GM15510 (cell line): ENCODE data around the gene STXBP5.

Source experiments
- POLR2A ChIP-seq: IDR thresholded peaks from 3 replicates; pipeline ENCODE4 v1.6.1; 2011; ENCODE audit warnings: borderline replicate concordance; ENCODE audit not compliant: insufficient read length; ENCODE audit errors: extremely low read depth

The STXBP5 gene

GRCh38 chr6:147382945-147383554 is 178.8 kb downstream of the STXBP5 start:
- no peak for TF ChIP-seq POLR2A

GRCh38 chr6:147384029-147384428 is 179.8 kb downstream of the STXBP5 start:
- no peak for TF ChIP-seq POLR2A

GRCh38 chr6:147384737-147385710 is 180.8 kb downstream of the STXBP5 start:
- TF ChIP-seq POLR2A: no peak

GRCh38 chr6:147389463-147389862 is 185.2 kb downstream of the STXBP5 start:
- no peak for TF ChIP-seq POLR2A

- no peak for TF ChIP-seq POLR2A
These were observed 186.8 kb downstream of the STXBP5 start for GRCh38 chr6:147390909-147391536.

- TF ChIP-seq POLR2A: no peak
These were observed 188.9 kb downstream of the STXBP5 start for GRCh38 chr6:147392917-147393625.

GRCh38 chr6:147395158-147395557 is 190.9 kb downstream of the STXBP5 start:
- no peak for TF ChIP-seq POLR2A

- no peak for TF ChIP-seq POLR2A
These were observed 193.1 kb downstream of the STXBP5 start for GRCh38 chr6:147397306-147397705.

- TF ChIP-seq POLR2A: no peak
These were observed 196.8 kb downstream of the STXBP5 start for GRCh38 chr6:147400968-147401367.

- no peak for TF ChIP-seq POLR2A
These were observed 197.6 kb downstream of the STXBP5 start for GRCh38 chr6:147401779-147402178.

- TF ChIP-seq POLR2A: no peak
These were observed 202.6 kb downstream of the STXBP5 start for GRCh38 chr6:147406783-147407182.

GRCh38 chr6:147407571-147407970 is 203.4 kb downstream of the STXBP5 start:
- TF ChIP-seq POLR2A: no peak

GRCh38 chr6:147416622-147417021 is 212.4 kb downstream of the STXBP5 start:
- no peak for TF ChIP-seq POLR2A

- no peak for TF ChIP-seq POLR2A
These were observed 213.7 kb downstream of the STXBP5 start for GRCh38 chr6:147417954-147418353.

- no peak for TF ChIP-seq POLR2A
These were observed 214.3 kb downstream of the STXBP5 start for GRCh38 chr6:147418523-147418922.
